GM21619 (cell line): ENCODE measurements around the gene OR5B21.

Experiments
- ATAC-seq: cut with Tn5 transposase; IDR thresholded peaks from one replicate; pipeline ENCODE4 v1.9.1; 2021; ENCODE audit not compliant: unreplicated experiment

Gene OR5B21

DNA sequence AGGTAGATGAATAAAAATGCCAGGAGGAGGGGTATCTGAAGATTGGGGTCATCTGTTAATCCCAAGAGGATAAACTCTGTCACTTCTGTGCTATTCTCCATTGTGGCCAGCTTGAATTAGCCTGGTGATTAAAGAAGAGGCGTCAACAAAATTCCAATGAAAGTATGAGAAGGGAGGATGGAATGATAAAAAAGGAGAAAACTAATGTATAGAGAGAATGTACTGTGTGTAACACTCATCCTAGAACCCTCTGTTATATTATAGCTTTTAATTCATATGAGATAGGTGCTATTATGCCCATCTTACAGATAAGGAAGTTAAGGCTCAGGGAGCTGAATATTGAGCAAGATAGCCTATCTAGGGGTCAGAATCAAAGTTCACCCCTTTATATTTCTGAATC lies at the start of gene OR5B21:
OR5B21 (minus strand) TSS at position 101 of the 400 bp plus-strand sequence; CDS start at position 101, 0 bp downstream.
- no peak for ATAC-seq

DNA sequence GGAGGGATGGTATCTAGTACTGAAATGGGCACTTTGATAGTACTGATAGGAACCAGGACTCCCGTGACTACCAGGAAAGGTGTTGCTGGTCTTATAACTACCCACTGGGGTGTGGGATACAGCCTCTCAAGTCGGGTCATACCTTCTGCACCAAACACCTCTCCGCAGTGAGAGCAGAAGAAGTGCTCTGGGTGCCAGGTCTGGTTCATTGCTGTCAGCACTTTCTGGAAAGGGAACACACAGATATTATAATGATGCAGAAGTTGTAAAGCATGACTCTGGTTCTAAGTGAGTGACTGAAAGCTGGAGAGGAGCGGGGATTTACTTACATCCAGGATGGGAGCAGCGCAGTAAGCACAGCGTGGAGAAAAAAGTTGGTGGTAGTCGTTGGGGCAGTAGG lies 41.7 kb upstream of the OR5B21 start:
- no peak for ATAC-seq

DNA sequence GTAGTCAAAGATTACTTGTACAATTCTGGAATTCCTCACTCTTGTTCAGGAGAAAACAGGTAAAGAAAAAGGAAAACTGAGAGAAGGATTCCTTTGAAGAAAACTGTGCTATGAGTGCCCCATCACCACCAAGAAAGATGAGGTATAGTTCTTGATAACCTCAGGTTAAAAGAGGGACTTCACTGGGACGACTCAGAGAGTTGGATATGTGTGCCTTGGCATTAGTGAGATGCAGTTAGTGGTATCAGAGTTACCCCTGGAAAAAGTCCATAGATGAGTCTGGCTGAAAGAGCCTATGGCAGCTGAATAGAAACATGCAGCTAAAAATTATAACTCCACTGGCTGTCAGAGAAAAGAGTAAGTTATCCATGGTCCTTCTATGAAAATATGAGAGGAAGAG lies 38.9 kb upstream of the OR5B21 start:
- ATAC-seq, result no peak

DNA sequence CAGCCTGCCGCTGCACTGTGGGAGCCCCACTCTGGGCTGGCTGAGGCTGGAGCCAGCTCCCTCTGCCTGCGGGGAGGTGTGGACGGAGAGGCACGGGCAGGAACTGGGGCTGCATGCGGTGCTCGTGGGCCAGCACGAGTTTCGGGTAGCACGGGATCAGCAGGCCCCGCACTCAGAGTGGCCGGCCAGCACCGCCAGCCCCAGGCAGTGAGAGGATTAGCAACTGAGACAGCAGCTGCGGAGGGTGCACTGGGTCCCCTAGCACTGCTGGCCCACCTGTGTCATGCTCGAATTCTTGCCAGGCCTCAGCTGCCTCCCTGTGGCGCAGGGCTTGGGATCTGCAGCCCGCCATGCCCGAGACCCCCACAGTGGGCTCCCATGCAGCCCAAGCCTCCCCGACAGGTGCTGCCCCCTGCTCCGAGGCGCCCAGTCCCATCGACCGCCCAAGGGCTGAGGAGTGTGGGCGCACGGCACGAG lies 24.0 kb upstream of the OR5B21 start:
- no peak for ATAC-seq

DNA sequence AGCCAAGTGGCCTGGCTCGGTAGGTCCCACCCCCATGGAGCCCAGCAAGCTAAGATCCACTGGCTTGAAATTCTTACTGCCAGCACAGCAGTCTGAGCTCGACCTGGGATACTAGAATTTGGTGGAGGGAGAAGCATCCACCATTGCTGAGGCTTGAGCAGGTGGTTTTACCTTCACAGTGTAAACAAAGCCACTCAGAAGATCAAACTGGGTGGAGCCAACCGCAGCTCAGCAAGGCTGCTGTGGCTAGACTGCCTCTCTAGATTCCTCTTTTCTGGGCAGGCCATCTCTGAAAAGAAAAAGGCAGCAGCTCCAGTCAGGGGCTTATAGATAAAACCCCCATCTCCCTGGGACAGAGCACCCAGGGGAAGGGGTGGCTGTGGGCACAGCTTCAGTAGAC lies 22.3 kb upstream of the OR5B21 start:
- no peak for ATAC-seq

DNA sequence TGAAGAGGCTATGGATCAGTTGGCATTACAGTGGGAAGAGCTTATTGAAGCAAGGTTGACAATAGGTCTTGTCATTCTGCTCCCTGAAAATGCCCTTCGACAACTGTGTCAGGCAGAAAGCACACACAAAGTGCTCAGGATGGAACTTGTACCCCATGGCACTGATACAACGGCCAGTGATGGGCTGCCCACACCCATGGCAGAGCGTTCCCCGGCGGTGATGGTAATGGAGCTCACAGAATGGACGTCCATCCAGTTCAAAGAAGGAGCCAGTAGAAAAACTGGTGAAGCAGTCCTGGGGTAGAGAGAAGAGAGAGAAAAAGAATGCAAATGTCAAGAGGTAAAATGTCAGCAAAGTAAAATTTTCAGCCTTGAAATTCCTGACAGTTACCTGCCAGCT lies 19.5 kb upstream of the OR5B21 start:
- ATAC-seq, result no peak

DNA sequence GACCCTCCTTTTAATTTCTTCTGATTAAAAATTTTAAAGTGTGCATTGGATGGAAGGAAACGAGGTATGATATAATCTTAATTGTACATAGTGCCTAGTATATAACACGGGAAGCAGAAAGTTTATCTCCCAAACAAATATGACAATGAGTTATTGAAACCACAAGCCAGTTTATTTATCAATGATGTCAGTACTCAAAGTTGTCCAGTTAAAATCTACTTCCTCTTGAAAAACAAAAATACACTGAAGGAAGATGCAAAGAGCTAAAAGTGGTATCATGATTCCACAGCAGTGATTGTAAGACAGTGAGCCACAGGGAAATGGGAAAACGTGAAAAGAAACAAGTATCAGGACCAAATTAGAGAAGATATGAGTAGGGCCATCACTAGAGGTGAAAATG lies 18.8 kb upstream of the OR5B21 start:
- ATAC-seq, result no peak

DNA sequence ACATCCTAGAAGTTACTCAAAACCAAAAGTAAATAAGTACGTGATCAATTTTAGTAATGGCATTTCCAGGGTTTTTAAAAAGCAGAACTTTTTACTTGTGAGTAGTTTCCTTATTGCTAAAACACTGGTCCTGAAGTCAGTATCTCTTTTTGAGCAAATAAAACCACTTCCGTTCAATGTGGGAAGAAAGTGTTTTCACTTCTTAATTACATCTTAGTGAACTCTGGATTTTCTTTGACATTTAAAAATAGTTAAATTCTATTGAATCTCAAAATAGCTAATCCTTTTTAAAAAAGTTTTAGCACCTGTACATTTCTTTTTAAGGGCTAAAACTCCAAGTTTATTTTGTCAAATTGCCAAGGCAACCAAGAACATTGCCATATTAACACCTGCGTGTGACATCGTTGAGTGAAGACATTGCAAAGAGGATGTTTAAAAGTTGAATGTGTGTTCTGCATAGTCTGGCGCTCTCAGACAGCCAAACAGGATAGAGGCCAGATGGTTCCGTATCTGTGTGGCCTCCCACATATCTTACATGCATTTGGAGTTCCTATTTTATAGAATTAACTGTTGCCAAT lies 17.2 kb upstream of the OR5B21 start:
- peak; percentile 84 for ATAC-seq

DNA sequence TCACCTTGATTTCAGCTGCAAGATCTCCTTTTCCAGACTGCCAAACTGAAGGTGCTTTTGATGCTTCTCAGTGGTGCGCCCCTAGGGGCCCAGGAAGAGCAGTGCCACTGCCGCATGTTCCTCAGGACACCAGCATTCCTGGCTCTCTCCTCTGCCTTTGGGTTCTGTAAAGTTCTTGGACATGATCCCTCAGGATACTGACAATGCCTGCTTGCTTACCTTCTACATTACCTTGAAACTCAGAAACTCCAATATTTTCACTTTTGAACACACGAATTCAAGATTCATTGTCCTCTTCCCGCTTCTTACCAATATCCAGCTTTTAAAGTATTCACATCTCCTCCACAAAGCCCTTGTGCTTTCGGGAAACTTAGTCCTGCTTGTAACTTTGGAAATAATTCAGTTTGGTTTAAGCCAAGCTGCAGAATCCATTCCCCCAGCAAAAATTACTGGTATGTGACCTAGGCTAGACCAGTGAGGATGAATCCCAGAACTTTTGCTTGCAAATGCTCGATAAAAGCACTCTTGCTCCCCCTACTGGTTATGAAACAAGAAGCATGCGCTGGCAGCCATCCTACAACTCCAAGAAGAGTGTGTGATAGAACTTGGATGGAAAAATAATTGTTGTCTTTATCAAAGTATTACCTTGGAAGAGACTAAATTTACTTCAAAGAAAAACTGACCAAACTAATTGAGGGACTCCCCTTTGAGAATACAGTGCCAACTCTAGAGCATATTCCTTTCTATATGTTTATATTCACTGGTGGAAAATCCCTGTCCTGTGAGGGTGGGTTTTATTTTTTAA lies 16.5 kb upstream of the OR5B21 start:
- peak; percentile 29 for ATAC-seq

DNA sequence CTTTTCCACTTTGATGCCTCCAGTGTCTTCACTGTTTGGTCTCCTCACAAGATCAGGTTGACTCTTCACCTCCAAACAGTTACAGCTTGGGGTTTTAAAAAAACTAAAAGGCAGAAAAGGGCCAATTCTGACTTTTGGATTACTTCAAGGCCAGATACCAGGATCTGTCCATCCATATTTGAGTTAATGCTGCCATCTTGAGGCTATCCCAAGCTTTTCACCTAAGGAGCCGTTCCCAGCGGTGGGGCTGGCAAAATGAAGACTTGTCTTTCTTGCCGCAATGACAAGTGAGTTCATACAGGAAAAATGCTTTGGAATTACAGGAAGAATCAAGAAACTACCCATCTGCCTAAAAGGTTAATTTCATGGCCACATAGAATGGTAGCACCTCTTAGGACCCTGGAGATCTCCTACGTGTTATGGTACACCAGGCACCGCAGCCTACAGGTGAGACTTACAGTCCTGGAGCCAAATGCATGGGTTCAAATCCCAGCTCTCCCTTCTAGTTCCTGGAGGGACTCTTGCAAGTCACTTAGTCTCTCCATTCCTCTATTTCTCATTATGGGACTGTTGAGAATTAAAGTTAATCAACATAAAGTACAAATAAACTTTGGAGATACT lies 6.0 kb upstream of the OR5B21 start:
- ATAC-seq, result peak; percentile 58

DNA sequence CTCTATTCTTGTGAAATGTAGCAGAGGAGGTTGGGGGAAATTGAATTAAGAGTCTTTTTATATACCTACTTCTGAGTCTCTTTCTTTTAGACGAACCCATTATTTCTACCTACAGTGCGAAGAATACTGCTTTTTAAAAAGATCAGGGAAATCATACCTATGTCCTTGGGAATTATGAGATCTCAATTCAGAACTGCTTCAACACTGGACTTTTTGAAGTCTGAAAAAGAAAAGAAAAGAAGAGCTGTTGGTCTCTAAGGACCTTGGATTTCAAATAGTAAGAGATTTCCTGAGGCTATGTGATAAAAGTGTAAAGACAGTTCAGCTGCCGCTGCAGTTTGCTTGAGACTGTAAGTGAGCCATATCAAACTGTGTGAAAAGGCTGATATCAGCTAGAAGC lies 3.7 kb upstream of the OR5B21 start:
- ATAC-seq, result no peak

DNA sequence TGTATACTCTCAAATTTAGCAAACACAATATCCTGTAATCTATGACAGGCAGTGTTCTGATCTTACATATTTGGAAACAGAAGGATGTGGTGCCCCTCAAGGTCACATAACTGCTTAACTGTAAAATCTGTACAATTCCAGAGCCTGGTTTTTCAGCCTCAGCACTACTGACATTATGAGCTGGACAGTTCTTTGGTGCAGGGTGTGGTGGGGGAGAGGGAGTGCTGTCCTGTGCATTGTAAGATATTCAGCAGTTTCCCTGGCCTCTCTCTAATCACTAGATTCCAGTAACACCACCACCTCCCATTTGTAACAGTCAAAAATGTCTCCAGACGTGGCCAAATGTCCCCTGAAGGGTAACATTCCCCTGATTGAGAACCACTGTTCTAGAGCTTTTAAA lies 1.8 kb upstream of the OR5B21 start:
- no peak for ATAC-seq

DNA sequence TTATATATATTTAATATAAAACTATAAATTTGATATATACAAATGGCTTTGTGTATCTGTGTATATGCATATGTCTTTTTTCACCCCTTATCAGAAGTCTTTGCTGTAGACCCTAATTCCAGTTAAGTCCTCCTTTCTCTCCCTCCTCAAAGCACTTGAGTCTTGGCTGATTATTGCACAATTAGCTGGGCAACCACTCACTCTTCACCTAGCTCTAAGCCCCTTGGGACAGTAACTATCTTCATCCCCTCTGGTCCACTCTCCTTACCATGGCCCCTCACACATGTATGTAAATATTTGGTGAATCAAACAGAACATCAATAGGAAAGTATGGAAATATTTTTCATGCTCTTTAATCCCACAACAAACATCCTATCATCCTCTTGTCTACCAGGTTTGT lies 909 bp upstream of the OR5B21 start:
- no peak for ATAC-seq

DNA sequence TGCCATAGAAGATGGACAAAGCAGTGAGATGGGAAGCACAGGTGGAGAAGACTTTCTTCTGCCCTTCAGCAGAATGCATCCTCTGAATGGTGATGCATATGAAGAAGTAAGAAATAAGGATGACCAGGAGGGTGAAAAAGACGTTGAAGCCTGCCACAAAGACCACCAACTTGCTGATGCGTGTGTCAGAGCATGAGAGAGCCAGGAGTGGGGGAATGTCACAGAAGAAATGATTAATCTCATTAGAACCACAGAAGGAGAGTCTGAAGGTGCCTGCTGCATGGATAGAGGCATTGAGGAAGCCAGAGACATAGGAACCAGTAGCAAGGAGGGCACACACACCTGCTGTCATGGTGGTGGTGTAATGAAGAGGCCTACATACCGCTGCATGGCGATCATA lies 550 bp downstream of the OR5B21 start:
- no peak for ATAC-seq

DNA sequence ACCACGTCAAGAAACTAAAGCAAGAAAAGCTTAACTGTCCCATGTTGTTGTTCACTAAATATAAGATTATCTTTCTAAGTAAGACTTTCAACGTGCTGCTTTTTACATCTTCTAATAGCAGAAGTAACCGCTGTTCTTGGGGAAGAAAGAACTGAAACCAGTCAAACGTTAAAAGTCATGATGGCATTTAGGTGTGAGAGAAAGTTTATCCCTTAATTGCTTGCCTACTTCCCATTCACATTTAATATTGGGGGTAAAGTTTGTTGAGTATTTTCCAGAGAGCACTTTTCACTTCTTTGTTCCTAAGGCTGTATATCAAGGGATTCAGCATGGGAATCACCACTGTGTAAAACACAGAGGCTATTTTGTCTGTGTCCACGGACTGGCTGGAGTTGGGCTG lies 970 bp downstream of the OR5B21 start:
- ATAC-seq, result no peak

DNA sequence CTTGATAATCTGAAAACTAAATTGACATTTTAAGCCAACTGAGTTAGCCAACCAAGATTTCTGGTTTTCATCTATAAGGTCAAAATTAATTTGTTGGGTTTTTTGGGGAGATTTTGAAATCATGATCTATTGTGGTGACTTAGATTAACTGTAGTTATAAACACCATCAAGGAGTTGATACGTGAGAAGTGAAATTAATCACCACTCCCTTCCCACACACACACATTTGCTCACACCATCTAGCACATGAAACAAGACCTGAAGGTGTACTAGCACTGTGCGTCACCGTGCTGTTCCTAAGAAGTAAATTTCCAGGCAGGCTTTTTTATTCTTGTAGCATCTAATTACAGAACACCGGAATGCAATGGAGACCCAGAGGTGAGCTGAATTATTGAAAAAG lies 2.1 kb downstream of the OR5B21 start:
- no peak for ATAC-seq

DNA sequence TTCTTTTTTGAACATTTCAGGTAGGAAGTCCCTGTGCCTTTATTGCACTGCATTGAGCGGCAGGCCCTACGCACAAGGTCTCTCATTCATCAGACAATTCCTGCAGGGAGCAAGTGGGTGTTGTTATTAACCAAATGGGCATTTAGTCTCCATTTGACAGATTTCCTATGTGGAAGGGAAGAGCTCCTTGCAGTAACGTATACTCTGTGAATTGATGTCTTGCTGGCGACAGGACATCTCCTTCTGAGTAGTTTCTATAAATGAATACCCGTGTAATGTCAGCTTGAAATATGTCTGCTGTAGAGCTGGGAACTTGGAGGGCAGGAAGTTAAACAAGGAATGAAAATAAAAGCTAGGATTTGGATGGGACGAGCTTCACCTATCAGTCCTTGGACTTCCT lies 3.7 kb downstream of the OR5B21 start:
- no peak for ATAC-seq

DNA sequence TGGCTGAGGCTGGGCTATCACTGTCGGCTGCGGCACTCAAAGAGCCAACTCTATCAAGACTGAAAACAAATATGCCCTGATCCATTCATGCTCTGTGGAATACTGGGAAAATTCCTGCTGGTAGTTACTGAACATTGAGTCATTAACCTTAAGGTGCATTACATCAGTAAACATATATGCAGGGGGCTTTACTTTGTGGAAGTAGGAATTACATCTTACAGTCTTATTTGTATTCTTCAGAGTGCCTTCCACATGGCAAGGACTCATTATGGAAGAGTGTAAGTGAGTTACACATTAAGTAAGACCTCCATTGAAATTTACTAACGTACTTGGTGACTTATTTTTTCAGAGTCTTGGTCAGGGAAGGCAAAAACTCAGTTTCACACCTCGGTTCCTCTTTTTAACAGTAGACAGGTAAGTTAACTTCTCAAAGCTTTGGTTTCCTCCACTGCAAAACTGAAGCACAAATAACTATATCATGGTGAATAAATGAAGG lies 4.5 kb downstream of the OR5B21 start:
- peak; percentile 96 for ATAC-seq

DNA sequence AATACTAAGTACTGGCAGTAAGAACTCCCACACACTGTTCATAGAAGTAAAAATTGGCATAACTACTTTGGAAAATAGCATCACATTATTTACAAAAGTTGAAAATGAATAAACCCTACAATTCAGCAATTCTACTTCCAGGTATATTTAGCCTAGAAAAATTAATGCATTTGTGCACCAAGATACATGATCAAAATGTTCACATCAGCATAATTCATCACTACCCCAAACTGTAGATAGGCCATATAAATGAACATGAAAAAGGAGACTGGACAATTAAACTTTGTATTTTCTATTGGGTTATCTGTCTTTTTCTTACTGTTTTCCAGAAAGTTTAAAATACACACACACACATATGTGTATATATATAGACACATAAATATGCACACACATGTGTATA lies 5.9 kb downstream of the OR5B21 start:
- ATAC-seq, result no peak

DNA sequence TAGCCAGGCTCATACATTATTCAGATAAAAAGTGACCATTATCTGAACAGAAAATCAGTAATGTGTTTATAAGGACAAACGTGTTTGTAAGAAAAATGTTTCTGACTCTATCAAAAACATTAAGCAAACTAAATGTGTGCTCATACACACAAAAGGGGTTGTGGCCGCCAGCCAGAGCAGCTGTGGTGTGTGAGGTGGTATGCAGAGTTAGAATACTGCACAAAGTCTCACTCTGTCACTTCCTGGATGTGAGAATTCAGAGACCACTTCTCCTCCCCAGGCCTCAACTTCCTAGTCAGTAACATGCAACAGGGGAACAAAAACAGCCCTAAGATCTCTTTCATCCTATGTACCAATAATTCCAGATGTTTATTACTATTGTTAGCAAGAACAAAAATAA lies 9.4 kb downstream of the OR5B21 start:
- ATAC-seq, result no peak

DNA sequence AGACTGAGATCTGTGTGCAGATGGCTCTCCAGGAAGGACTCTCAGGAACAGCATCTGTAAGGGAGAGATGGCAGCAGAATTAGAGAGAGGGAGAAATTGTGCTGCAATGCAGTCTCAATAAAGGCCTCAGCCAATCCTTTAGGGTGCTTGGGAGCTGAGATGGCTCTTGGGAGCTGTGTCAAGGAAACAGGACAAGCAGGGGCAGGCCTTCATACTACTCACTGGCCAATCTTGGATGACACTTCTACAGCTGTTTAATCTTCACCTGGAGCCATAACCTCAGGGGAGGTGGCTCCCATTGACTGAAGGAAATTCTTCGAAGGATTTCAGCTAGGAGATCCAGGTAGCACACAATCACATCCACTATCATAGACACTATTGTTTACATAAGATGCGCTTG lies 10.0 kb downstream of the OR5B21 start:
- ATAC-seq, result no peak

DNA sequence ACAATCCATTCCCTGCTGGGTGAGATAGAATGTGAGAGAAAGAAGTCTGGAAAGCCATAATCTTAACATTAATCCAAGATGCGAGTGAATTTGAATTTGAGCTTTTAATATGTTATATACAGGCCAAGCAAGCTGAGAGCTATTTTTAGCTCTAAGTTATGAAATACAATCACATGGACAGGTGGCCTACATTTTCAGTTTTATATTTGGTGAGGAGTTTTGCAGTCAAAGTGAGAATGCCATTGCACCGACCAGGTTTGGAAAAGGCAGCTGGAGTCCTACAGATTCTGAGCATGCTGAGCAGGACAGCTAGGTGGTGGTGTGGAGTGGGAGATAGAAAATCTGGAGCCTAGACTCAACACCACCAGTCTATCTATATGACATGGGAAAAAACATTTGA lies 12.0 kb downstream of the OR5B21 start:
- ATAC-seq, result no peak
